Globus pallidus (tissue), 1 donor: ENCODE results near the gene CFAP92.

ENCODE experiments used
- DNase-seq: peaks from one replicate; pipeline ENCODE4 v3.0.0-alpha.2; 2015; ENCODE audit warnings: low spot score

The CFAP92 gene

DNA sequence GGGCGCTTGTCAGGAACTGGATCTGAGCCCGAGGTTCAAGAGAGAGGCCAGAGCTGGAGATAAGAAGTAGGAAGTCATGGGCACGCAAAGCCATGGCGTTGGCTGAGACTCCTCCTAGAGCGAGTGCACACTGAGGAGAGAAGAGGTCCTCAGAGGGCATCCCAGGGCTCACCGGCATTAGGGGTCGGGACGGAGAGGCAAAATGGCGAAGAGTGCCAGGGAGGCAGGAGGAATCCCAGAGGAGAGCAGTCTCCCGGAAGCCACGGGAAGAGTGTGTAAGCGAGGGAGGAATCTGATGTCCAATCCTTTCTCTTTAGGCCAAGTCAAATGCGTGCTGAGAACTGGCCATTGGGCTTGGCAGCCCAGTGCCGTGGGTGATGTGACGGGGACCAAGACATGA lies 31.2 kb upstream of the CFAP92 start:
- DNase-seq = no peak

DNA sequence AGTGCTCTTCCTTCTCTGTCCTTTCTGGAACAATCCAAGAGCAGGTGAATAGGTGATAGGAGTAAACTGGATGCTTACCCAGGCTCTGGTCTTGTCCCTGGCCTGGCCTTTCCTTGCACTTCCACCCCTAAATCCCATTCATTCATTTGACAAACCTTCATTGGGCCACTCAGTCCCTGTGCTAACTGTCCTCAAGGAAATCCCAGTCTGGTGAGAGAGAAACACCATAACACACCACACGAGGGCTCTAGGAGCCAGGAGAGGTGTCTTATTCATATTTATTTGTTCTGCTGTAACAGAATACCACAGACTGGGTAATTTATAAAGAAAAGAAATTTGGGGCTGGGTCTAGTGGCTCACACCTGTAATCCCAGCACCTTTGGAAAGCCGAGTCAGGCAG lies 30.0 kb upstream of the CFAP92 start:
- DNase-seq = no peak

DNA sequence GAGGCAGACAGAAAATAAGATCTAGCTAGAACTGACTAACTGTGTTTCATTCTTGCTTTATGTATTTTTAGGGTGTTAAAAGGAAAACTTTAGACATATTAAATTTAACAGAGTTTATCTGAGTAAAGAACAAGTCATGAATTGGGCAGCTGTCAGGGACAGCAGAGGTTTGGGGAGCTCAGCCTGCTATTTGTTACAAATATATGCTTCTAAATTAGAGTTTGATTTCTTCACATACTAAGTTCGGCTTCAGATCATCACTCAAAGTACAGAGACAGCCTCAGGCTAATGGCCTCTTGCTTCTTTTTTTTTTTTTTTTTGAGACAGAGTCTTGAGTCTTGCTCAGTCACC lies 29.1 kb upstream of the CFAP92 start:
- DNase-seq = no peak

DNA sequence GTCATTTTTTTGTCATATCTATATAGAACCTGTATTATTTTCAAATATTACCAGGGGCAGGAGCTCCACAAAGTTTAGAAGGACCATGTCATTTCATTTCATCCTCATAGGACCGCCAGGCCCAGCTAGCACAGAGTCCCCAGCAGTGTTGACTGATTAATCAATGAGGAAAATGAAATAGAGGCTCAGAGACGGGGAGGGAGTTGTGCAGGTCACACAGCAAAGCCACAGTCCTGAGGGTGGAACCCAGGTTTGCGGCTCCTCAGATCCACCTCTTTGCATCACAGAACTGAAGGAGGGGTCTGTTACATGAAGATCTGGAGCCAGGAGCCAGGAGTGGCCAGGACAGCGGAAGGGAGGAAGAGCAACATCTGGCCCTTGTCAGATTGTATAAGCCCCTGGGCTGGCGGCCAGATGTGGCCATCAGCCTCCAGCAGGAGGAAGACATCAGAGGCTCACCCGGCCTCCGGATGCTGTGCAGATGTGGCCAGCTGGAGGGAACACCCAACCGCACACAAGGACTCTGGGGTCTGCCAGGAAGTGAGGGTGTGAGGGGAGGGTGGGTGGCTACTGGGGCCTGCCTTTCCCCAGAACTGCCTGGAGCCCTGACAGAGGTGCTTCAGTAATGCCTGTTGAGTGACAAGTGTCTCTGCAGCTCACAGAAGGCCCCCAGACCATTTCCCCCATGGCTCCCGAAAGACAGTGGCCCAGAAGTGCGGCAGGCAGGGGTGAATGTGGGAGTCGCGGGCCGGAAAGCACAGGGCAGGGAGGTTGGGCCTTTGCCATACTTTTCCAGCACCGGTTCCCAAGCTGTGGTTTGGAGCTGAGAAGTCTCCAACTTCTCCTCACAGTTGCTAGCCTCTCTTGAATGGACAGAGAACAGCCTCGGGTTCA lies 28.5 kb upstream of the CFAP92 start:
- DNase-seq = no peak

DNA sequence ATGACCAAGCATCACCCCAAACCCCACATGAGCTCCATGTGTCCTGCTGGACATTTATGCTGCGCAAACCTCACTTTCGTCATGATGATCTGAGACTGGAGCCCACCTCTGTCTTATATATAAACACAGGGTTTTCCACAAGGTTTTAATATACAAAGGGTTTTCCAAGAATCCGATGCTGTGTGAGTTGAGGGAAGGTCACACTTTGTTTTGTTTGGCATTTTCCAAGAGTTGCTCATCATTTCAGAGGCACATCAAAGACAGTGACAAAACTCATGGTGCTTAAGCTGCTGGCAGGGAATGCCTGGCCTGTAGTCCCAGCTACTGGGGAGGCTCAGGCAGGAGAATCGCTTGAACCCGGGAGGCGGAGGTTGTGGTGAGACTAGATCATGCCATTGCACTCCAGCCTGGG lies 27.3 kb upstream of the CFAP92 start:
- no peak for DNase-seq

DNA sequence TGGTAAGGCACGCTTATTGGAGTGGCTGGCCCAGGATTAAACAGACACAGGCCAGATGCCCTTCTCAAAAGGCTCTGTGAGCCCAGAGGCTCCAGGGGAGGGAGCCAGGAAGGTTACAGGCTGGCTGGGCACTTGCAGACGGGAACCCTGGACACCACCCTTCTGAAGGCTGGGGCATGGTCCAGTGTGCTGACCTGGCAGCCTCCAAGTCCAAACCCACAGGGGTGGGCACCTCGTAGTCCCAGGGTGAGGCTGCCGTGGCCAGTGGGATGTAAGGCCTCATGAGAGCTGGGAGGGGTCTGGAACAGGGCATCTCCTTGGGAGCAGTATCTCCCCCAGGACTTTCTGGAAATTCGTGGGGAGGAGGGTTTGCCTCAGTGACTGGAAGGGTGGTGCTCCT lies 26.8 kb upstream of the CFAP92 start:
- no peak for DNase-seq

DNA sequence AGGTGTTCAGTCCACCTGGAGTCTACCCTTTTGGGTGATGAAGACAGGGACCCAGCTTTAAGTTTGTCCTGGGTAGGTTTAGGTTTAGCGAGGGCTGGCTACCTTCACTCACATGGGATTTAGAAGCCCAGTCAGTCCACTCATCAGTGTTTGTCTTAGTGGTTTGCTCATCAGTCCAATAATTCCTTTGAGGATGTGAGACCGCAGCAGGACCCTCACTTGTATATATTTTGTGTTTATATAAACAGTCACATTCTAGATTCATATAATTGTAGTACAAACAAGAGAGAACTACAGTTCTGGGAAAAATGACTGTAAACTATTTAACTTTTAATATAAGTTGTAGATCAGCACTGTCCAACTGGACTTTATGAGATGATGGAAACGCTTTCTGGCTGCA lies 25.4 kb upstream of the CFAP92 start:
- DNase-seq = no peak

DNA sequence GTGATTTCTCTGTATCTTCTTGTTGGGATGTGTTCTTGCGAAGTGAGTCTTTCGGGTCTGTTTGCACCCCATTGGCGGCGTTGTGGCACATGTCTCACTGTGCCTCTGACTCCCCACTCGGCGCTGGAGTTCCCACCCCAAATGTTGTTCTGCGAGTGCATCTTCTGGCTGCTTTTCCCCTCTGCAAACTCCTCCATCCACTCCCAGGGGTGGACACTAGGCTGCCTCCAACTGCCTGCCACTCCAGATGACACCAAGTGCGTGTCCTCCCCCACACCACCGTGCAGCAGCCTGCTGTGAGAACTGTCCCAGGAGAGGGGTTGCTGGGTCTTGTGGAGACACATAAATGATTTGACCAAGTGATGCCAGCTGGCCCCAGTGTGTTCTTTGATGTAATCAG lies 24.9 kb upstream of the CFAP92 start:
- DNase-seq = no peak

DNA sequence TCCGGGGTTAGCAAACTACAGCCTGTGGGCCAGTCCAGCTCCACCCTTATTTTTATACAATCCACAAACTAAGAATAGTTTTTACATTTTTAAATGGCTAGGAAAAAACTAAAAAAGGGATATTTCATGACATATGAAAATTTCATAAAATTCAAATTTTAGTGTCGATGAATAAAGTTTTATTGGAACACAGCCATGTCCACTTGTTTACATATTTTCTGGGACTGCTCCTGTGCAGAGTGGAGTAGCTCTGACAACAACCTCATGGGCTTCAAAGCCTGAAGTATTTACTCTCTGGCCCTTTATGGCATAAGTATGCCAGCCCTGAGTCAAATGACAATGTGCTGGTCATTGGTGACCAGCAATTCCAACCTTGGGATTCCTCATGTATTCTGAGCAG lies 24.4 kb upstream of the CFAP92 start:
- no peak for DNase-seq

DNA sequence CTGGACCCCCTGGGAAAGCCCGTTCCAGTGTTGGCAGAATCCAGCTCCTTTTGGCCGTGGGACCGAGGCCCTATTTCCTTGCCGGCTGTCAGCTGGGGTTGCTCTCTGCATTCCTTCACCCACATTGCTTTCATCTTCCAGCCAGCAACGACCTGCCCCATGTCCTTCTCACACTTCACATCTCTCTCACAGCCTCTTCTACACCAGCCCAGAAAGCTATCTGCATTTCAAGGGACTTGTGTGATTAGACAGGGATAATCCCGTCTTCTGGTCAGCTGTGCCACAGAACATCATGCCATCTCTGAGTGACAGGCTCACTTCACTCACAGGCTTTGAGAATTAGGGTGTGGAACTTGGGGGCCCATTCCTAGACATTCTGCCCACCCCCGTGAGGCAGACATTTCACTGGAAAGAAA lies 23.6 kb upstream of the CFAP92 start:
- no peak for DNase-seq

DNA sequence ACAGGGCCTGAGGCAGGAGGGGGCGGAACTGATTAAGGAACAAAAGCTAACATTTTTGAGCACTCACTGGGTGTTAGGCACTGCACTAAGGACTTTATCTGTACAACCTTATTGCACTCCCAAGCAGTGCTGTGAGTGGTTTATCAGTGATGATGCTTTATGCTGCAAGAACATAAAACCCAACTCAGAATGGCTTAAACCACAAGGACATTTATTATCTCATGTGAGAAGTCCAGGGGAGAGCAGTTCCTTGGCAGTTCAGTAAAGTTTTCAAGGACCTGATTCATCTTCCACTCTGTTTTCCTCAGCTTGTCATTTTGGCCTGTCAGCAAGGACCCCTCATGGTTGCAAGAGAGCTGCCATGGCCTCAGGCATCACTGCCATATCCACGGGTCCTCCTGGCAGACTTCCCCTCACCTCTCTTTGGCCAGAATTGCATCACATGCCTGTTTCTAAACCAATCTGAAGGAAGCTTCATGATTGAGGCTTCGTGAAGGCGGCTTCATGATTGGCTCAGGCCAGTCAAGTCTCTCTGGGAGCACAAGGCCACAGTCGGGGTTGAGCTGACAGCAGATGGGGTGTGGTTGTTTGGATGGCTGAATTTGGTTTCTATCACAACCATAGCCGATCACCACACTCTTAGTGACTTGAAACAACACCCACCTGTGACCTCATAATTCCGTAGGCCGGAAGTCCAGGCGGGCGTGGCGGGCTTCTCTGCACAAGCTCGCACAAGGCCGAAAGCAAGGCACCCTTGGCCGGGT lies 23.0 kb upstream of the CFAP92 start:
- DNase-seq = no peak

DNA sequence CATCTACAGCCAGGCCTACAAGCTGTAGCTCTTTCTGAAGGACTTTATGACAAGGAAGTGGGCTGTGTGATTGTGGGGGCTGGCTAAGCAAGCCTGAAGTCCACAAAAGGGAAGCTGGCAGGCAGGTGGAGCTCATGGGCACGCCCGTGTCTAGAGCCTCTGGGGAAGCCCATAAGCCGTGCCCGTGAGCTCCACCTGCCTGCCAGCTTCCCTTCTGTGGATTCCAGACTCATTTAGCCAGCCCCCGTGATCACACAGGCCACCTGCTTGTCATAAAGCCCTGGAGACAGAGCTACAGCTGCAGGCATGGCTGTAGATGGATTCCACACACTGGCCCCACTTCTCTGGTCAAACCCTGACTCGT lies 22.5 kb upstream of the CFAP92 start:
- DNase-seq = no peak

DNA sequence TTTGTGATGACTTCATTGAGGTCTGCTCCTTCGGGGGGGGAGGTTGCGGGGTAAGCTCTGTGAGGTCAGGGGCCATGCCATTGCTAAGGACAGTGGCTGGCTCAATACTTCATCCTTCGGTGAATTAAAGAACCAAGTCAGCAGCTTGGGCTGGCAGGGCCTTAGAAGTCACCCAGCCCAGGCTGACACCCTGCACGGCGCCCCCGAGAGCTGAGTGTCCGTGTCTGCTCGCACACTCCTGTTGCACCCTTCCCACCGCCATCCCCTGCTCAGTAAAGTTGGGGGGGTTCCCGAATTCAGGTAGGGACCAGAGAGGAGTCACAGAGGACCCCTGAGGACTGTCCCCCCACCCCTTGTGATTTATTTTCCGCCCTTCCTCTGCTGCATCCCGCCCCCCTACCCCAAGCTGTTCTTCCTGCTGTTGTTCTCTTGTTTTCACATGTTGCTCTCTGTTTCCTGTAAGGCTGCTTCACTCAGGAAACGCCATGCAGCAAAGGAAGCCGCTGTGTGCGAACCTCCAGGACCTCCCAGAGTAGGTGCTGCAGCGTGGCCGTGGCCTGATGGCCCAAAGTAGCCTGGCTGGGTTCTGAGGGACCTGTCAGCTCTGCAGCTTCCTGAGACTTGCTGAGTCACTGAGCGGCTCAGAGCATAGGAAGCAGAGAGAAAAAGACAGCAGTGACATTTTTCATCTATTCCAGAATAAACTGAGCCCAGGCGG lies 21.7 kb upstream of the CFAP92 start:
- no peak for DNase-seq

DNA sequence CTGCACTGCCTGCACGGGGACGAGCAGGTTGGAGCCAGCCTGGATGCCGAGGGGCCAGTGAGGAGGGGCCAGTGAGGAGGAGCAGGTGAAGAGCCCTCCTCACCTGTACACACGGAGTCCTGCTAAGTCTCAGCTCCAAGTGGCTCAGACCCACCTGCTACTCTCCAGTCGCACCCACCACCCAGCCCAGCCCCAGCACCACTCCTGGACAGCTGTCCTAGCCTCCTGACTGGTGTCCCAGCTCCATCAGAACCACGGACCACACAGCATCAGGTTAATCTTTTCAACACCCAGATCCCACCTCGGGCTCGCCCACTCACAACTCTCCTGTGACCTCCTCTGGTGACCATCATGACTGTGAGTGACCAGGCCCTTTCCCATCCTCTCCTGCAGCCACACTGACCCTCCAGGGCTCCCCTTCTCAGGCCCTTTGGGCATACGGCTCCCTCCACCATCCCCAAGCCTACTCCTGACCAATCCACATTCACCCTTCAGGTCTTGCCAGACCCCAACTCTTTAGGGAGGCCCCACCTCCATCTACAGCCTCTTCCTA lies 21.0 kb upstream of the CFAP92 start:
- DNase-seq = no peak

DNA sequence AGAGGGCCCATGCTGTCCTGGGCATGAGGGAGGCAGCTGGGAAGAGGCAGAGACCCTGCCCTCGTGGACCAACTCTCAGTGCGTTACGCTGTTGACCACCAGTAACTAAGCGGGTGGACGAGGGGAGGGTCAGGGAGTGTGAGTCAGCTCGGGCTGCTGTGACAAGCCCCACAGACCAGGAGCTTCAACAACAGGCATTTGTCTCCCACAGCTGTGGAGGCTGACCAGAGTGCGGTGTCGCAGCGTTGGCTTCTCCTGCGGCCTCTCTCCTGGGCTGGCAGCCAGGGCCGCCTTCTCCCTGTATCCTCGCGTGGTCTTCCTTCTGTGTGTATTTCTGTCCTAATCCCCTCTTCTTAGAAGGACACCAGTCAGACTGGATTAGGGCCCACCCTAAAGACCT lies 20.3 kb upstream of the CFAP92 start:
- peak; percentile 47 for DNase-seq

DNA sequence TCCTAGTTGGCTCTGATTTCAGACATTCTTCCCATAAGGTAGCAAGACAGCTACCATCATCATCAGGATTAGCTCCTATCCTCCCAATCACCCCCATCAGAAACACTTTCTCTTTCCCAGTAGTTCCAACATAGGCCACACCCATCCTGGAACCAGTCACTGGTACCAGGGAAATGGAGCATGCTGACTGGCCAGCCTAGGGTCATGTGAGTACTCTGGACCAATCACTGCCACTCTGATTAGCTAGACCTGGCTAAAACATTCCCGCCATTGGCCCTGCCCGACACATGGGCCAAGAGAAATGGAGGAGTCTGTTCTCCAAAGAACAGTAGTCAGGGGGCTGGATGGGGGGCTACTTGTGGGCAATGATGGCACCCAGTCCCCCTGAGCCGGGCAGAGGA lies 19.6 kb upstream of the CFAP92 start:
- no peak for DNase-seq

DNA sequence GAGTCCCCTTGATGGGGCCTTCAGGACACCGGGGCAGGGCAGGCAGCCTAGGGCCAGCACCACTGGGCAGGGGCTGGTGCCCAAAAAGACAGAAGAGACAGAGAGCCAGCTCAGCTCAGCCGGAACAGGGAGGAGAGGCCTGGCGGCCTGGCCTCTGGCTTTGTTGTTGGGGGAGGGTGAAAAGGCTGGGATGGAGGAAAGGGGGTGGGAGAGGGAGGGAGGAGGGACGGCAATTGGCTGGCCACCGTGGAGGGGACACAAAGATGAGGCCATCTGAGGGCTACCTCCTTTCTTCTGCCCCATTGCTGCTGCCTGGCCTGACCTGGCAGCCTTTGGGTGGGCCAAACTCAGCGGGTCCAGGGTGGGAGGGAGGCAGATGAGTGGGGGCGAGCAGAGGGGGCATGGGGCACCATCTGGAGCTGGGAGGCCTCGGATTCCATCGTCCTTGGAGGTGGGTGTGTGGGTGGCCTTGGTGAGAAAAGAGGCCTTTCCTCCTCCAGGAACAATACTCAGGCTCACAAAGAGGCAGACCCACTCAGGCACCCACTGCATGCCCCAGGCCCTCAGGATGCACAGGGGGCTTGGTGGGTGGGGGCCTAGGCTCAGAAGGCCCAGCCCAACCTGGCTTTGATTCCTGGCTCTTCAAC lies 16.6 kb upstream of the CFAP92 start:
- DNase-seq = no peak

DNA sequence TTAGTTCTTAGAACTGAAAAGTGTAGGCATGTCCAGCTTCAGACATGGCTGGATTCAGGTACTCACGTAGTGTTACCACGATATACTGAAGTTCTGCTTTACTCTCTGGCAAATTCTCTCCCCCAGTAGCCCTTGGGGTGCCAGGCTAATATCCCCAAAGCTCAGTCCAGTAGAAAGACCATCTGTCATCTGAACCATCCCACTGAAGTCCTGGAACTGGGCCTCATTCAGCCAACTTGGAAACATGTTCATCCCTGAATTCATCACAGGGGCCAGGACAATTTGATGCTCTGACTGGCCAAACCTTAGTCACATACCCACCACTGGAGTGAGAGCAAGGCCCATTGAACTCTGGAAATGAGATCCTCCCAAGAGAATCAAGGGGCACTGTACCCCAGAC lies 15.4 kb upstream of the CFAP92 start:
- no peak for DNase-seq

DNA sequence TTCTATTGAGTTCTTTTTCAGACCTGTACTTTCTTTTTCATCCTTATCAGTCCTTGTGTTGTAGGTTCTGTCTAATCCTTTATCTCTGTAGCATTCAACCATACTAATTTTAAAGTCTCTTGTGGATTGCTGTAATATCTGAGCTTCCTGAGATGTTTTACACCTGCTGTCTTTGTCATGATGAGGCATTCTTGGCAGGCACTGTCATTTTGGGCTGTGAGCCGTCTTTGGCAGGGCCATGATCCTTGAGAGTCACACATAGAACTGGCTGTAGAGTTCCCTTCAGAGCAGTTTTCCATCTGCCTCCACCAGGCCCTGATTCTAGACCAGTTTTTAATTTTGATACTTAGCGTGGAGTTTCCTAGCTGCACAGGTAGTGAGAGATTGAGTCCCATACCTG lies 13.9 kb upstream of the CFAP92 start:
- no peak for DNase-seq

DNA sequence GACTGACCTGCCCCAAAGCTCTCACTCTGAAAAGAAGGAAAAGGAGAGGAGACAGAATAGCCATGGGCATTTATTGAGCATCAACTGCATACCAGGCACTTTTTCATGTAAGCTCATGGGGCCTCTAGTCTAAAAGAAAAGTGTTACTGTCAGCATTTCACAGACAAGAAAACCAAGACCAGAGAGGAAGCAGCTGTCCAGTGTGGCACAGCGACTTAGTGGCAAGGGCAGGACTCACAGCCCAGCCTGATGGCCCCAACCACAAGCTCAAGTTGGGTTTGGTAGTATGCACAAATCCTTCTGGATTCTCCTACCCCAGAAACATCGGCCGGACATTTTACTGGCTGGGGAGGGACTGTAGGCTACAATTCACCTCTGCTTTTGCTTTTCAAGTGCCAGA lies 13.0 kb upstream of the CFAP92 start:
- DNase-seq = no peak

DNA sequence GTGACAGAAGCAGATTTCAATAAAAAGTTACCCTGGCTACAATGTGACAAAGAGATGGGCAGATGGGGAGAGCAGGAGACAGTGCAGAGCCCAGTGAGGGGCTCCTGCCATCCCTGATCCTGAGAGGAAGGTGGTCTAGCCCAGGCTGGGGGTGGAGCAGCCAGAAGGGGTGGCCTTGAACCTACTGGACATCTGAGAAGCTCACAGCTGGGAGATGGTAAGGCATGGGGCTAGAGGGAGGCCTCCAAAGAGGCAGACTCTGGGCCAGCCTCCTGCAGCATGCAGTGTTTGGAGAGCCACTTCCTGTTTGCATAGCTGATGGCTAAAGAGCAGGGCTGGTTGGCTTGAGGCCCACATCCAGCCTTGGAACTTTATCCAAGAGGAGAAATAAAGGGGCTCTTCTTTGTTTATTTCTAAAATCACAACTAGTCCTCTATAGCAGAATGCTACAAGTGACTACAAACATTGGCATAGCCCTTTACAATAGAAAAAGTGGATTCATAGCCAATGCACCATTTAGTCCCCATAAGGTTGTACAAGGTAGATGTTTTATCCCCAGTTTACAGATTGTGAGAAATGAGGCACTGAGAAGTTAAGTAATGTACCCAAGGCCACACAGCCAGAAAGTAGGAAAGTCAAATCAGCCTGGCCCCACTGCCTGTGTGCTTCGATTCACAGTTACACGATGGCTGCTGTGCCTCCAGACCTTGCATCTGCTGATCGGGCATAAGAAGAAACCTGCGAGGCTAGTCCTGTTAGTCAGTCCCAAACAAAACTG lies 11.8 kb upstream of the CFAP92 start:
- DNase-seq = no peak
